Prostate gland (tissue), 2 donors: Measurements from ENCODE around the gene NUDT8.

Source experiments
- CTCF ChIP-seq, 4 experiments: fragments of 200-600 bp in 2 of 4; fragments of 450-650 bp in 2 of 4; sonication (generic) in 2 of 4; IDR thresholded peaks; 1 replicate in 3 of 4; 2 replicates in 1 of 4; pipeline ENCODE4 v1.5.1; 2016 to 2019; ENCODE audit warnings: antibody characterized with exemption in 4 of 4, mild to moderate bottlenecking in 2 of 4, moderate library complexity in 2 of 4
- POLR2A ChIP-seq: fragments of 450-650 bp; IDR thresholded peaks from one replicate; pipeline ENCODE4 v1.6.1; 2016; ENCODE audit warnings: antibody characterized with exemption, mild to moderate bottlenecking
- POLR2AphosphoS5 ChIP-seq: sonication (generic); formaldehyde crosslinking; IDR thresholded peaks from one replicate; pipeline ENCODE4 v1.6.1; 2017; ENCODE audit warnings: antibody characterized with exemption

GRCh38 chr11:67651976-67652781 lies 22.4 kb upstream of the NUDT8 start:
- TF ChIP-seq CTCF (IDR thresholded peaks at IDR 0.05) (no peak), POLR2A (no peak), POLR2AphosphoS5 (no peak)
